Esophagus squamous epithelium (tissue), 5 donors: Measurements from ENCODE around the gene KBTBD3. TPM values are rescaled to one million over a fixed set of nuclear protein-coding genes. Genes with fewer than 3 reads are reported as not detected.
A peak's percentile ranks its signal among the peaks of the same experiment; 100 is the strongest.

Source experiments
- DNase-seq: peaks from one replicate; lab custom pipeline; 2025; lab: John Stamatoyannopoulos, UW
- H3K27ac ChIP-seq, 4 donors: fragments of 200-600 bp; sonication (generic); one replicate each; pipeline ENCODE4 v1.5.1; 2016 to 2019; ENCODE audit warnings: mild to moderate bottlenecking in 1 of 4
- H3K27me3 ChIP-seq, 4 donors: fragments of 200-600 bp; sonication (generic); 1 replicate in 3 of 4; 2 replicates in 1 of 4; pipeline versions ENCODE4 v1.5.1 to v1.6.0; 2017 to 2021; ENCODE audit warnings: antibody characterized with exemption in 1 of 4
- H3K36me3 ChIP-seq, 3 donors: fragments of 200-600 bp; sonication (generic); one replicate each; pipeline ENCODE4 v1.5.1; 2016 to 2019
- H3K4me1 ChIP-seq, 3 donors: fragments of 200-600 bp; sonication (generic); one replicate each; pipeline ENCODE4 v1.5.1; 2017 to 2019
- H3K4me3 ChIP-seq, 4 donors: fragments of 200-600 bp; sonication (generic); 1 replicate in 3 of 4; 2 replicates in 1 of 4; pipeline ENCODE4 v1.5.1; 2016 to 2019; ENCODE audit warnings: mild to moderate bottlenecking in 2 of 4, moderate library complexity in 1 of 4
- H3K9me3 ChIP-seq, 3 donors: fragments of 200-600 bp; sonication (generic); one replicate each; pipeline ENCODE4 v1.5.1; 2016 to 2019
- CTCF ChIP-seq, 6 experiments: fragments of 450-650 bp in 4 of 6; fragments of 200-600 bp in 2 of 6; sonication (generic) in 2 of 6; IDR thresholded peaks; one replicate each; pipeline ENCODE4 v1.5.1; 2016 to 2019; ENCODE audit warnings: antibody characterized with exemption in 6 of 6, mild to moderate bottlenecking in 4 of 6, moderate library complexity in 4 of 6
- POLR2A ChIP-seq, 4 donors: fragments of 450-650 bp; IDR thresholded peaks; one replicate each; pipeline ENCODE4 v1.6.1; 2017; ENCODE audit warnings: antibody characterized with exemption in 4 of 4, mild to moderate bottlenecking in 4 of 4, moderate library complexity in 3 of 4
- WGBS, 2 donors: methylation state at CpG; one replicate each; pipeline ENCODE4 v1.1.5; 2018; 5-methylcytosine and 5-hydroxymethylcytosine counted together
- intact Hi-C: fragments of 100-400 bp; cut with DNase I; formaldehyde crosslinking; loops from one replicate; pipeline ENCODE4 v1.15.0; 2022
- total RNA-seq, 4 donors: library from RNA; depleted of rRNA; stranded (reverse); fragments of >200 nt; gene quantifications; one replicate each; pipeline ENCODE4 v1.1.0, GENCODE V29; 2016
- donor health status: DM: yes; HTN: yes; CAD: no.

The KBTBD3 gene
- total RNA-seq, 4 donors from 2014 or later: 0.70 to 5.5 (median 2.4) TPM

- 18 to 25% methylated on average over 2 of the region's 2 CpGs for WGBS, 2 donors
- intact Hi-C loops: no loop called here
- DNase-seq: no peak
- H3K27ac ChIP-seq: peak overlapping the region in 2 of 4 donors; percentile 13 to 29
- H3K4me1 ChIP-seq: no peaks in the 10 kb centered on the region
- H3K9me3 ChIP-seq: no peaks in the 10 kb centered on the region
- H3K36me3 ChIP-seq: no peaks in the 10 kb centered on the region
- H3K27me3 ChIP-seq: peaks cover 0 to 11% (median 0%) of the 10 kb centered on the region in 4 donors
- no peak for TF ChIP-seq POLR2A (IDR thresholded peaks at IDR 0.05)
- no peak for TF ChIP-seq CTCF (IDR thresholded peaks at IDR 0.05)
- H3K4me3 ChIP-seq: no peak overlapping the region
These were observed 45.8 kb downstream of the KBTBD3 start for GRCh38 chr11:106031202-106031810.

DNA sequence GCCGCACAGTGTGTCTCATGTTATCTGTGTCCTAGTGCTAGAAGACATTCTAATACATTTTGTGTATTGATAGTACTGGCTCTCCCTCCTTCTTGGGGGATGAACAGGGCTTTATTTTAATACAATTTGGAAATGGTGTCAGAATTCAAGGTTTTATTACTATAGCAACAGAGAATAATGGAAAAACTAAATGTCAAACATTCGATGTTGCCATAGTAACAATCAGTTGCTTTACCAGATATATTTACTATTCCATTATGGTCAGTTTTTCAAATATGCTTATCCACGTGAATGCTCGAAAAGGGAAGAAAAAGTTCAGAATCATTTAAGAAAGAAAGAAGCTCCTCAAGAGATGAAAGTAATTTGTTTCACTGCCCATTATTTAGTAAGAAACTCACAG, 46.5 kb downstream of the KBTBD3 start:
- DNase-seq: no peak
- intact Hi-C loops: no loop called here

GRCh38 chr11:106022795-106023275, 54.3 kb downstream of the KBTBD3 start:
- no peaks in the 10 kb centered on the region for H3K36me3 ChIP-seq
- WGBS, 2 donors: 91 to 93% methylated on average over 7 of the region's 7 CpGs
- TF ChIP-seq POLR2A (IDR thresholded peaks at IDR 0.05): no peak
- TF ChIP-seq CTCF (IDR thresholded peaks at IDR 0.05): no peak
- H3K4me3 ChIP-seq: peak overlapping the region; percentile 78 to 96 (median 80)
- DNase-seq: no peak
- peak overlapping the region in 3 of 4 donors; percentile 64 to 83 (median 74) for H3K27ac ChIP-seq
- no peaks in the 10 kb centered on the region for H3K9me3 ChIP-seq
- H3K27me3 ChIP-seq: peaks cover 0 to 3% (median 0%) of the 10 kb centered on the region in 4 donors
- H3K4me1 ChIP-seq: peaks cover 0 to 41% (median 9%) of the 10 kb centered on the region in 3 donors
- intact Hi-C loops: no loop called here

More for the DNA sequence above, 46.5 kb downstream of the KBTBD3 start:
- H3K4me3 ChIP-seq: no peak overlapping the region
- peaks cover 0 to 11% (median 0%) of the 10 kb centered on the region in 4 donors for H3K27me3 ChIP-seq
- no peaks in the 10 kb centered on the region for H3K9me3 ChIP-seq
- no peaks in the 10 kb centered on the region for H3K4me1 ChIP-seq
- no peaks in the 10 kb centered on the region for H3K36me3 ChIP-seq
- no peak overlapping the region for H3K27ac ChIP-seq
- TF ChIP-seq CTCF (IDR thresholded peaks at IDR 0.05) (no peak), POLR2A (IDR thresholded peaks at IDR 0.05) (no peak)
- 64 to 65% methylated on average over 4 of the region's 4 CpGs for WGBS, 2 donors

DNA sequence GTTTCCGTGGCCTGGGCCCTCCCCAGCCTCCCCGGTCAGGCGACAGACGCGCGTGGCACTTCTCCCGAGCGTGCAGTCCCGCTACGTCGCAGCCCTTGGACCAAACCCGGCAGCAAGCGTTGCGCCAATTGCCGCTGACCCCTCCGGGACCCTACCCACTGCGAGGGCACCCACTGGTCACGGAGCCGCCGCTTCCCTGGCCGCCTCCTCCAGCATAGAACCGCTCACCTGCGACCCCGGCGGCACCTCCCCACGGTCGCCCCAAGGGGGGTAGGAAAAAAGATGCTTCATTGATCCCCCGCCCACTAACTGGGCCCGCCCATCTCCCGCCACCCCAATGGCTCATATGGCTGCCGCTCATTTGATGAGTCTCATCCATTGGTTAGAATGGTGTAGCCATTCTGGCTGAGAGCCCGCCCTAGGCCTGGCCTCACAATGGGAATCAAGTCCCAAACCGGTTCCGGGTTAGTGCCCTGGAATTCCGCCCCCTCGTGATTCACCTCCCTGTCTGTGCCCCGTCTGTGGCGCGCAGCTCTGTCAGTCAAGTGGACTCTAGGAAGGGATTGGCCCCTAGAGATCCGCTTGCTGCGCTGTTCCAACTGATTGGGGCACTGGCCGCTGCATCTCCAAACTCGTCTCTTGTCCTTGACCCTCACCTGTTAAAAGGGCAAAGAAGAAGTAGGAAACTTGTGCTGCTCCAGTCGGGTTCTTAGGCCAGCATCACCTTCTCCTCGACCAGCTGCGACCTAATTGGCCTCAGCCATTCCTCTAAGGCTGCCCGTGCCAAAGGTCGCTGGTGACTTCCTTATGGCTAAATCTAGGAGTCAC, 55.0 kb downstream of the KBTBD3 start, which contains the start of gene MSANTD4:
MSANTD4 (minus strand) TSS at position 274 of the 828 bp plus-strand sequence. CDS start 11,323 bp downstream, outside the sequence.
- TF ChIP-seq CTCF (IDR thresholded peaks at IDR 0.05) (peak in 1 of 6 experiments; percentile 11), POLR2A (IDR thresholded peaks at IDR 0.05) (peak in 2 of 4 donors; percentile 18 to 45)
- intact Hi-C loops: no loop called here
- 2 to 10% methylated on average over 8 to 17 of the region's 48 CpGs for WGBS, 2 donors

More for the DNA sequence above, 55.0 kb downstream of the KBTBD3 start, which contains the start of gene MSANTD4:
- DNase-seq: peak; percentile 95
- Histone ChIP-seq H3K27ac (peak within 1 kb of the TSS; percentile 65 to 83 (median 78)), H3K4me3 (peak within 1 kb of the TSS; percentile 78 to 96 (median 80)), H3K27me3 (no peaks in the 10 kb centered on the region), H3K36me3 (no peaks in the 10 kb centered on the region), H3K9me3 (no peaks in the 10 kb centered on the region), H3K4me1 (peaks cover 0 to 41% (median 9%) of the 10 kb centered on the region in 3 donors)
